Stimulated activated CD4-positive, alpha-beta T cell treated with anti-CD3 and anti-CD28 coated beads, Interleukin-2, amount 100 ng/mL, for 24 hours (primary cell): ENCODE measurements around the gene HLA-A.

Experiments
- DNase-seq, 2 donors: peaks; one replicate each; pipeline ENCODE4 v3.0.0-alpha.2; 2020

HLA-A gene

GRCh38 chr6:29992807-29993206 lies 50.5 kb downstream of the HLA-A start:
- no peak for DNase-seq

GRCh38 chr6:29994826-29995225 lies 52.5 kb downstream of the HLA-A start:
- no peak for DNase-seq

GRCh38 chr6:29995340-29995777 lies 53.0 kb downstream of the HLA-A start:
- DNase-seq: no peak
